ENCODE results near the gene CD209.
"Not testable (repeated sequence)": the region's sequence is repeated elsewhere in the genome, so short reads cannot be mapped to it uniquely, and the experiment has no call there.

The CD209 gene

DNA sequence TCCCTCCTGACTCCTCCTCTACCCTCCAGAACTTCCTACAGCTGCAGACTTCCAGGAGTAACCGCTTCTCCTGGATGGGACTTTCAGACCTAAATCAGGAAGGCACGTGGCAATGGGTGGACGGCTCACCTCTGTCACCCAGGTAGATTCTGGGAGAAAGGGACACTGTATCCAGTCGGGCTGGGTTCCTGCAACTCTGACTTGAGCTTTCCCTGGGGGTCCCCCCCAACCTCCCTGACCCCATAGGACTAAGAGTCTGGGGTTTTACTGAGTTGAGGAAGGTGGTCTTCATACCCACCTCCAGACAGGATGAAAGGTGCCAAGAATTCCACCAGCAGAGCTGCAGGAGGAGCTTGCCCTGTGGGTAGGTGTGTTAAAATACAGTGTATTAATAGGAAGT is 20.2 kb upstream of the CD209 start:
- no peak for DNase-seq (ENCODE audit: low spot score)

DNA sequence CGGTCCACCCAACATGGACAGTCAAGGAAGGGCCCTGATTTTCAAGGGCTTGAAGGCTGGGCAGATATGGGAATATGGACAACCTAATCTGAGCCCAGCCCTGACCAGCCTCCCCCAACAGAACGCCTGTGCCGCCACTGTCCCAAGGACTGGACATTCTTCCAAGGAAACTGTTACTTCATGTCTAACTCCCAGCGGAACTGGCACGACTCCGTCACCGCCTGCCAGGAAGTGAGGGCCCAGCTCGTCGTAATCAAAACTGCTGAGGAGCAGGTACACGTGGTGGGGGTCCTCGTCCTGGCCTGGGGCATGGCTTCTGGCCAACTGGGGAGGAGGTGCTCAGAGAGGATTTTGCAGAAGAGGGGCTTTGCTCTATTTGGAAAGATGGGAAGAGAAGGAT is 19.2 kb upstream of the CD209 start:
- no peak for DNase-seq (ENCODE audit: low spot score)

DNA sequence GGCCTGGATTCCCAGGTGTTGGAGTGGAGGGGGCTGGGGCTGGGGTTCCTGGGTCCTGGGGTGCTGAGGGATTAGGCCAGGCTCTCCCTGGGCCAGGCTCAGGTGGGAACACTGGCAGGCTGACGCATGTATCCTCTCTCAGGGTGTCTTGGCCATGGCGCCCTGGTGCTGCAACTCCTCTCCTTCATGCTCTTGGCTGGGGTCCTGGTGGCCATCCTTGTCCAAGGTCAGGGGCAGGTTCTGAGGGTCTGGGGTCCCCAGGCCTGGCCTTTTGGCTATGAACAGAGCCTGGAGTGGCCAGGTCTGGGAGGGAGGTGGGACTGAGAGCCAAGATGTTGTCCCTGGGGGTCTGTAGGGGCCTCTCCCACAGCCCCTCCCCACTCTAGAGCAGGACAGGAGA is 17.7 kb upstream of the CD209 start:
- not testable (repeated sequence) for DNase-seq (ENCODE audit: low spot score)

DNA sequence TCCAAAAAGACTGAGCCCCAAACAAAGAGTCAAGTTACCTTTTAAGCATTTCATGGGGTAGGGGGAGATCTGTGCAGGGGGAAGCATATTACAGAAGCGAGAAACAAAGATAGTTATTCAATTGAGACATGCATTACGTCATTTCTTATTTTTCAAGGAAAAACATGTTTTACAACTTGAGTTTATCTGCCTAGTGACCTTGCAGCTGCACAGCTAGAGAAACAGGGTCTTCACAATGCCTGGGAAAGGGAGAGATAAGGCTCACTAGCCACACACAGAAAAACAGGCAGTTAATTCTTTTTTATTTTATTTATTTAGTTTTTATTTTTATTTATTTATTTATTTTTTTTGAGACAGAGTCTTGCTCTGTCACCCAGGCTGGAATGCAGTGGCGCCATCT is 16.8 kb upstream of the CD209 start:
- DNase-seq (ENCODE audit: low spot score) = not testable (repeated sequence)

DNA sequence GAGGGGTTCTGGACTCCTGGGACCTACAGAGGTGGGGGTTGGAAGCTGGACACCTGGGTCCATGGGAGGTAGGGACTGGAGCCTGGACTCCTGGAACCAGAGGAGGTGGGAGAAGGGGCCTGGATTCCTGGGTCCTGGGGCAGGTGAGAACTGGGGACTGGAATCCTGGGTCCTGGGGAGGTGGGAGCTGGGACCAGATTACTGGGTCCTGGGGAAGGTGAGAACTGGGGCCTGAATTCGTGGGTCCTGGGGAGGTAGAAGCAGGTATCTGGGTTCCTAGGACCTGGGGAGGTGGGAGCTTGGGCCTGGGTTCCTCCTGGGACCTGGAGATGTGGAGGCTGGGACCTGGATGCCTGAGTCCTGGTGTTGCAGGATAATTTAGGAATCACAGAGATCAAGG is 16.4 kb upstream of the CD209 start:
- no peak for DNase-seq (ENCODE audit: low spot score)

DNA sequence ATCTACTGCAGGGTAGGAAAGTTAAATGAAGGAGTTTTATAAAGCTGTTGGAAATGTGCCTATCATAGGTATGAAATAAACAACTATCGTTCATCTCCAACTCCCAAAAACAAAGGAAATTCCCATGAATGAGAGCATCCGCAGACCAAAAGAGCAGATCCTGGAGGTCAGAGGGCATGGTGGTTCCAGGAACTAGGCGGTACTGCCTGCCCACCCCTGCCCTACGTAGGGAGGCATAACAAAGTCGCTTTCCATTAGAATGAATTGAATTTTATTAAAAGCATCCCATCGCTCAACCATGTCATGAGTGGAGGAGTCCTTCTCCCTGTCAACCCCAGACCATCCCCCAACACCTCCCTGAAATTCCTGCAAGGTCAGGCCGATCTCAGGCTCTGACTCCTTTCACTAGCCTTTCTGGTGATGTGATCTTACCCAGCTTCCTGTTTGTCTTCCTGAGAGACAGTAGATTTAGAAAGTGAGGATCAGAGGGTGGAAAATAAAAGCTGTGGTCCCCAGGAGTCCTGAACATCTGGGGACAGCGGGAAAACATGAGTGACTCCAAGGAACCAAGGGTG is 15.5 kb upstream of the CD209 start, which contains the start of gene CLEC4M:
Gene CLEC4M (plus strand): TSS at position 525 of the 575 bp plus-strand sequence. CDS start 24 bp downstream, at position 549.
- DNase-seq (ENCODE audit: low spot score) = no peak

DNA sequence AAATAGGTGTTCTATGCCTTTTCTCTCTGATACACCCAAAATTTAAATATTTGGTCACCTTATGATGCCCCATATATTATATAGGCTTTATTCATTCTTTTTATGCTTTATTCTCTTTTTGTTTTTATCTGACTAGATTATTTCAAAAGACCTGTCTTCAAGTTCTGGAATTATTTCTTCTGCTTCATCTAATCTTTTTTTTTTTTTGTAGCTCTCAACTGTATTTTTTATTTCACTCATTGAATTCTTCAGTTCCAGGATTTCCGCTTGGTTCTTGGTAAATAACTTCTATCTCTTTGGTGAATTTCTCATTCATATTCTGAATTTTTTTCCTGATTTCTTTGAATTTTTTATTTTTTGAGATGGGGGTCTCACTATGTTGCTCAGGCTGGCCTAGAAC is 11.8 kb upstream of the CD209 start:
- DNase-seq (ENCODE audit: low spot score) = no peak

DNA sequence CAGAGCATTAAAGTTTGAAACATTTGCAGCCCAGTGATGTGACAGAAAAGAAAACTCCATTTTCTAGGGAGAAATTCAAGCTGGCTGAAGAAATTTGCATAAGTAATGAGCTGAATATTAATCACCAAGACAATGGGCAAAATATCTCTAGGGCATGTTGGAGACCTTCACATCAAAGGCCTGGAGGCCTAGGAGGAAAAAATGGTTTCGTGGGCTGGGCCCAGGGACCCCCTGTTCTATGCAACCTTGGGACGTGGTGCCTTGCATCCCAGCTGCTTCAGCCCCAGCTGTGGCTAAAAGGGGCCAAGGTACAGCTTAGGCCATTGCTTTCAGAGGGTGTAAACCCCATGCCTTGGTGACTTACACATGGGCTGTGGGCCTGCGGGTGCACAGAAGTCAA is 10.0 kb upstream of the CD209 start:
- DNase-seq (ENCODE audit: low spot score) = no peak

DNA sequence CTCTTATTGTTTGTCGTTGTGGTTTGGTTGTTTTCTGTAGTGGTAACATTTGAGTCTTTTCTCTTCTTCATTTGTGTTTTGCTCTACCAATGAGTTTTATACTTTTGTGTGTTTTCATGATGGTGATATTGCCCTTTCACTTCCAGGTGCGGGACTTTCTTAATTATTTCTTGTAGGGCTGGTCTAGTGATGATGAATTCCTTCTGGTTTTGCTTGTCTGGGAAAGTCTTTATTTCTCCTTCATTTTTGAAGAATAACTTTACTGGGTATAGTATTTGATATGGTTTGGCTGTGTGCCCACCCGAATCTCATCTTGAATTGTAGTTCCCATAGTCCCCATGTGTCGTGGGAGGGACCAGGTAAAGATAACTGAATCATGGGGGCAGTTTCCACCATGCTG is 8.9 kb upstream of the CD209 start:
- no peak for DNase-seq (ENCODE audit: low spot score)

DNA sequence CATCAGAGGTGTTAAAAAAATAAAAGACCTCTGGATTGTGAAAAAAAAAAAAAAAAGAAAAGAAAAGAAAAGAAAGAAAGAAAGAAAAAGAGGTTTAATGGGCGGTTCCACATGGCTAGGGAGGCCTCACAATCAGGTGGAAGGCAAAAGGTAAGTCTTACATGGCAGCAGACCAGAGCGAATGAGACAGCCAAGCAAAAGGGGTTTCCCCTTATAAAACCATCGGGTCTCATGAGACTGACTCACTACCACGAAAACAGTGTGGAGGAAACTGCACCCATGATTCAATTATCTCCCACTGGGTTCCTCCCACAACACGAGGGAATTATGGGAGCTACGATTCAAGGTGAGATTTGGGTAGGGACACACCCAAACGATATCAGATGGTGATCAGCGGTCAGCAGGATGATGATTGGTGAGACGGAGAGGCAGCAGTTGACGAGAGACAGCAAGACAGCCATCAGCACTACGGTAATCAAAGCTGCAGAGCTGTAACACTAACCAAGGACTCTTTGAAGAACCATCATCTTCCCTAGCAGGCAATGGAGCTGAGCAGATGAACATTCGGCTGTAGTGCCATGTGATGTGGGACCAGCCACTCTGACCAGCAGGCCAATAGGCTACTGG is 3.9 kb upstream of the CD209 start:
- no peak for DNase-seq (ENCODE audit: low spot score)

DNA sequence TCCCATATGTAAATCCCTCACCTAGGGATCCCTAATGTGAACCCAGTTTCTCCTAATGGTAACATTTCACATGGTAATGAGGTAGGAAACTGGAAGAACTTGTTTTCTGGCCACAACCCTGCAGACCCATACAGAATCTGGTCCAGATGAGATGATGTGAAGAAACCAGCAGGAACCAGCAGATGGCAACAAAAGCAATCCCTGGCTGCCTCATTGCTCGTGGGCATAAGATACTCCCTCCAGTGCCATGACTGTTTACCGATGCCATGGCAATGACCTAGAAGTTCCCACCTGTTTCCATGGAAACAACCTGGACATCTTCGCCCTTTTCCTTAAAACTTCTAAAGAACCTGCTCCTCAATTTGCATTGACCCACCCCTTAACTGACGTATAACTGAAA is 1.4 kb upstream of the CD209 start:
- no peak for DNase-seq (ENCODE audit: low spot score)

DNA sequence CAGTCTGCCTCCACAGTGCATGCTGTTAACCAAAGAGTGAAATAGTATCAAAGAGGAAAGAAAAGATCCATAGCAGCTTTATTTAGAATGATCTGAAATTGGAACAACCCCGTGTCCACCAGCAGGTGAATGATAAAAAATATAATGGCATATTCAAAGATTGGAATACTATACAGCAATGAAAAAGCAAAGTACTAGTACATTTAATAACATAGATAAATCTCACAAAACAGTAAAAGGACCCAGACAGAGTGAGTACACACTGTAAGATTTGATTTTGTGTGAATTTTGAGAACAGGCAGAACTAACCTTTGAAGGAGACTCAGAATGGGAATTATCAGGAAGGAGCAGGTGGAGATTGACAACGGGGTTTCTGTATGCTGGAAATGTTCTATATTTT is 837 bp upstream of the CD209 start:
- no peak for DNase-seq (ENCODE audit: low spot score)

DNA sequence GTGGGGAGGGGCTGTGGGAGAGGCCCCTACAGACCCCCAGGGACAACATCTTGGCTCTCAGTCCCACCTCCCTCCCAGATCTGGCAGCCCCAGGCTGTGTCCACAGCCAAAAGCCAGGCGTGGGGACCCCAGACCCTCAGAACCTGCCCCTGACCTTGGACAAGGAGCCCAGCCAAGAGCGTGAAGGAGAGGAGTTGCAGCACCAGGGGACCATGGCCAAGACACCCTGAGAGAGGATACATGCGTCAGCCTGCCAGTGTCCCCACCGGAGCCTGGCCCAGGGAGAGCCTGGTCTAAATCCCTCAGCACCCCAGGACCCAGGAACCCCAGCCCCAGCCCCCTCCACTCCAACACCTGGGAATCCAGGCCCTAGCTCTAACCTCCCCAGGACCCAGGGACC is 1.0 kb downstream of the CD209 start:
- not testable (repeated sequence) for DNase-seq (ENCODE audit: low spot score)

DNA sequence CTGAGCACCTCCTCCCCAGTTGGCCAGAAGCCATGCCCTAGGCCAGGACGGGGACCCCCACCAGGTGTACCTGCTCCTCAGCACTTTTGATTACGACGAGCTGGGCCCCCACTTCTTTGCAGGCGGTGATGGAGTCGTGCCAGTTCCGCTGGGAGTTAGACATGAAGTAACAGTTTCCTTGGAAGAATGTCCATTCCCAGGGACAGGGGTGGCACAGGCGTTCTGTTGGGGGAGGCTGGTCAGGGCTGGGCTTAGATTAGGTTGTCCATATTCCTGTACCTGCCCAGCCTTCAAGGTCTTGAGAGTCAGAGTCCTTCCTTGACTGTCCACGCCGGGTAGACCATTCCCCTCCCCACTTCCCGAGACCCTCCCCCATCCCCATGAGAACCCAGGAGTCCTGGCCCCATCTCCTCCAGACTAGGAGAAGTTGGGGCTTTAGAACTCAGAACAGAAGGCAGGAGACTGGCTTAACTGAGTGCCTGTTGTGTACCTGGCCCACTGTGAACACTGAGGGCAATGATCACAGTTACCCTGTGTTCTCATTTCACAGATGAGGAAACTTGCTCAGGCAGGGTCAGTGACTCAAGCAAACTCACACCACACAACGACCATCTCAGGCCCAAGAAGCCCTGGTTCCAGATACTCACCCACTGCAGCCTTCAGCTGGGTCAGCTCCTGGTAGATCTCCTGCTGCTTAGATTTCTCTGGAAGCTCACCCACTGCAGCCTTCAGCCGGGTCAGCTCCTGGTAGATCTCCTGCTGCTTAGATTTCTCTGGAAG is 2.3 kb downstream of the CD209 start:
- no peak for DNase-seq (ENCODE audit: low spot score)

DNA sequence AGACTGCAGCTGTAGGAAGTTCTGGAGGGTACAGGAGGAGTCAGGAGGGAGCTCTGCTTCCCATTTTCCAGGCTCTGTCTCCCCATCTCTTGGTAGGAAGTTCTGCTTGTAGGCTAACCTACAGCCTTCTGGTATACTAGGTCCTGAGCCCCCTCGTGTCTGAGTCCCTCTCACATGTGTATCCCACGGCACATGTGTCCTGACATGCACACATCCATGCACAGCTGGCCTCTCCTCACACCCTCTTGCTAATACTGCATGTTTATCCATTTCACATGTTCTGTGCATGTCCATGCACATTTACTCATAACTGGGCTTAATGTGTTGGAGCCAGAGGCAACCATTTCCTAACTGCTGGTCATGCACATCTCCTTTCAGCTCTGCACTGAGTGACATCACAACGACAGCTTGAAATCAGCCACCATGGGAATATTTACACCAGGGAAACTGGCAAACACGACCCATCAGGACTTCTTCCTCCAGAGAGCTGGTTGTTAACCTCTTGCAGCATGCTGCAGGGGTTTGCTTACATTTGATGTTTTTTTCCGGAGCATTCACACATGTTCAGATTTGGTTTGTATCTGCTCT is 3.0 kb downstream of the CD209 start:
- no peak for DNase-seq (ENCODE audit: low spot score)

DNA sequence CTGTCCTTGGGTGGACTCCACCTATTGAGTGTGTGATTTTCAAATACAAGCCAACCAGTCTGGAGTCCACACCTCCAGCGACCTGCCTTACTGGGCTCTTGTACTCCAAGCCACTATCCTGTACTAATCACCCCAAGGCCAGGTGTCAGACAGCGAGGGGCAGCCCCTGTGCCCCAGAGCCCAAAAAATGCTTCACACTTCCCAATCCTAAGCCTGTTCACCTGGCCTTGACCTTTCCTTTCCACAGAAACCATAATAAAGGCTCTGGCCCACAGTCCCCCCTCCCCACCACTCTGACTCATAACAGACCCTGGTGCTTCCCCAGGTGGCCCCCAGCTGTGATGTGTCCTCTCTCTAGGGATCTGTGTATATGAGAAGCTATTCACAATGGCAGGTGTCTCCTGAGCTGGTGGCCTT is 3.9 kb downstream of the CD209 start:
- no peak for DNase-seq (ENCODE audit: low spot score)

DNA sequence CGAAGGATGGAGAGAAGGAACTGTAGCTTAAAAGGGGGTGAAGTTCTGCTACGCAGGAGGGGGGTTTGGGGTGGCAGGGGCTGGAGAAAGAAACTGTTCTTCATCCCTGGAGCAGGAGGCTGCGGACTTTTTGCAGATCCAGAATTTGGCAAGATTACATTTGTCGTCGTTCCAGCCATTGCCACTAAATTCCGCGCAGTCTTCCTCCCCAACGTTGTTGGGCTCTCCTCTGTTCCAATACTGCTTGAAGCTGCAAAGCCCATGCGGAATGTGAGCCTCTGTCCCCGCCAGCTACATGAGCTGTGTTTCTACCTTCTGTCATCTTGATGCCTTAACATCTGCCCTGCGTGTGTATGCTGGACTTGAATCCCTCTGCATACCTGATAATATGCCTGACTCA is 4.3 kb downstream of the CD209 start:
- DNase-seq (ENCODE audit: low spot score) = no peak

DNA sequence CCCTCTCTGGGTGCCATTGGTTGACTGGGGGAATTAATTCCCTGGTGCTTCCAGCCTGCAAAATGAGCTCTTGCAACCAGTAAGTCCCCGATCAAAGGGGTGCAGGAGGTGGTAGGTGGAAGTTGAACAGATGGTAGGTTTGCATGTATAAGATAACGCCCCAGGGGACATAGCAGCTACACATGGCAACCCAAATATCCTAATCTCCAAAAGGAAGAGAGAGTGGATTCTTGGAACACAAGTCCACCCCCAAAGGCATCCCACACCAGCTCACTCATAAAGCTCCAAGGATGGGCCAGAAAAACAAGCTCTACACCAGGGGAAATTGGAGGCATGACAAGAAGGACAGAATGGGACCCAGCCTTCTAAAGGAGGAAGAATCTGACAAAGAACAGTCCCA is 4.8 kb downstream of the CD209 start:
- no peak for DNase-seq (ENCODE audit: low spot score)

DNA sequence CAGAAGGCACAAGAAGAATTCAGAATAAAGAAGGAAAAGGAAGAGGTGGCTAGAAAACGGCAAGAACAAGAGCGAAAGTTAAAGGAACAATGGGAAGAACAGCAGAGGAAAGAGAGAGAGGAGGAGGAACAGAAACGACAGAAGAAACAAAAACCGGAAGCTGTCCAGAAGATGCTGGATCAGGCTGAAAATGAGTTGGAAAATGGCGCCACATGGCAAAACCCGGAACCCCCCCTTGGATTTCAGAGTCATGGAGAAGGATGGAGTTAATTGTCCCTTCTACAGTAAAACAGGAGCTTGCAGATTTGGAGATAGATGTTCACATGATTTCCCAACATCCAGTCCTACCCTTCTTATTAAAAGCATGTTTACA is 6.7 kb downstream of the CD209 start:
- no peak for DNase-seq (ENCODE audit: low spot score)

DNA sequence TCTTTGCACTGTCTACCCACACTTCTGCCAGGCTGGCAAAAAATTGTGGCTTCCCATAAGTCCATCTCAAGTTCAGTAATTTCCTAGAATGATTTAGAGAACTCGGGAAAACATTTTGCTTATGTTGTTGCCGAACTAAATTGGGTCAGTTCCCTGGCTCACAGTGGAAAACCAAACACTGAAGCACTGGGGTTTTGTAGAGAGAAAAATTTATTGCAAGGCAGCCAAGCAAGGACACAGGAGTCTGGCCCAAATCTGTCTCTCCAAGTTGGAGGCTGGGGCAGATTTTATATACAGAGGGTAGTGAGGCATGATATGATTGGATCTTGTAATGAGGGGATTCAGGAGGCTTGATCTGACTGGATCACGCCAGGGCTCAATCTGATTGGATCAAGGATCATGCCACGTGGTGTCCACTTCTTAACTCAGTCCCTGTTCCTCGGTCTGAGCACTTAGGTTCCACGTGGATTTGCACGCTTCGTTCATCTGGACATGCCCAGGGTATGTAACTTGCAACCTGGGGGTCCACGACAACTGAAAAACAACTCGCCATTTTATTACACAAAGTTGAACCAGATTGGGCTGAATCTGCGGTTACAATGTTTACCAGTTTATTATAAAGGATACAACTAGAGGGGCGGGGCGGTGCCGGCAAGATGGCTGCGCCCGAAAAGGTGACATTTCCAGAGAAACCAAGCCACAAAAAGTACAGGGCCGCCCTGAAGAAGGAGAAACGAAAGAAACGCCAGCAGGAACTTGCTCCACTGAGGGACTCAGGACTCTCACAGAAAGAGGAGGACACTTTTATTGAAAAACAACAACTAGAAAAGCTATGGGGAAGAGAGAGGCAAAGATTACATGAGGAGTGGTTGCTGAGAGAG is 7.3 kb downstream of the CD209 start:
- DNase-seq (ENCODE audit: low spot score) = no peak

DNA sequence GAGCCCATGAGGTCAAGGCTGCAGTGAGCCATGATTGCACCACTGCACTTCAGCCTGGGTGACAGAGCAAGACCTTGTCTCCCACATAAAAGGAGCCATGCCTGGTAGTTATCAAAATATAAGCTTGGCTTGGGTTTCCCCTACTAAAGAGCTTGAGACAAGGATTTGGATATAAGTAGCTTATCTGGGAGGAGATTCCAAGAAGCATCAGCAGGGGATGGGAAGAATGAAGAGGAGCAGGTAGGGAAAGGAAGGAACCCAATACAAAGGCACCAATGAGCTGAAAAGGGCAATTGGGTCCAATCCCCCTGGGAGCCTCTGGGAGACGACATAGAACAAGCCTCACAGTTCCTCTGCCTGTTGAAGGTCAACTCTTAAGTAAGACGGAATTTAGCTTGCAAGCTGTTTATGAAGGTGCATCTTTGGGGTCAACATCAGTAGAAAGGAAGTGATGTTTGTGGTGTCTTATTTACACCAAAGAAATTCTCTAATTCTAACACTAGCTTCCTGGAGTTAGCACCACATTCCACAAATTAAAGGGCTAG is 8.1 kb downstream of the CD209 start:
- no peak for DNase-seq (ENCODE audit: low spot score)

DNA sequence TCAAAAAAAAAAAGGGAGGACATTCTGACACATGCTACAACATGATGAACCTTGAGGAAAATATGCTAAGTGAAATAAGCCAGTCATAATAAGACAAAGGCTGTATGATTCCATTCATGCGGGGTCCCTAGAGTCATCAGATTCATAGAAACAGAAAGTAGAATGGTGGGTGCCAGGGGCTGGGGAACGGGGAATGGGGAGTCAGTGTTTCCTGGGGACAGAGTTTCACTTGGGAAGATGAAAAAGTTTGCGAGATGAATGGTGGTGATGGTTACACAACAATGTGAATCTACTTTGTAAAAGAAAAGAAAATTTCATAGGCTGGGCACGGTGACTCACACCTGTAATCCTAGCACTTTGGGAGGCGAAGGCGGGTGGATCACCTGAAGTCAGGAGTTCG is 9.3 kb downstream of the CD209 start:
- DNase-seq (ENCODE audit: low spot score) = no peak
